ENCODE results near the gene ALDH2. TPM values are rescaled to one million over a fixed set of nuclear protein-coding genes. Genes with fewer than 3 reads are reported as not detected.
A peak's percentile ranks its signal among the peaks of the same experiment; 100 is the strongest.

Gene ALDH2
- total RNA-seq, 2 donors from 2014 or later = 76.6 to 91.4 TPM

DNA sequence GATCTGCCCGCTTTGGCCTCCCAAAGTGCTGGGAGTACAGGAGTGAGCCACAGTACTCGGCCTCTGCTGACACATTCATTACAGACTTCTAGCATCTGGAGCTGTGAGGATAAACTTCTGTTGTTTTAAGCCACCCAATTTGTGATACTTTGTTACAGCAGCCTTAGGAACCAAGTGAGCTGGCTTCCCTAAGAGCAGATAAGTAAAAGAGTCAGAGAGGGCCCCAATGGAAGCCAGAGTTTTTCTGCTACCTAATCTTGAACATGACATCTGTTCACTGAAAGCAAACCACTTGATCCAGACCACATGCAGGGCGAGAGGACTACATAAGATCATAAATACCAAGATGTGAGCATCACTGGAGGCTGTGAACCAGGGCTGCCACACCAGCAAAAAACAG is 71.6 kb downstream of the ALDH2 start:
- H3K36me3 Mint-ChIP-seq (ENCODE audit: low read depth) = peaks cover 14% of the 10 kb centered on the region
- Histone ChIP-seq H3K27me3 (ENCODE audit: control insufficient read depth, insufficient read depth, low read length, poor library complexity, severe bottlenecking) (no peaks in the 10 kb centered on the region), H3K9me3 (ENCODE audit: control insufficient read depth, low read length) (peaks cover 6% of the 10 kb centered on the region), H3K27ac (ENCODE audit: low read depth, low read length) (no peak overlapping the region), H3K36me3 (ENCODE audit: control insufficient read depth, insufficient read depth, low read length) (peaks cover 12% of the 10 kb centered on the region), H3K4me3 (ENCODE audit: low read length) (no peak overlapping the region), H3K9ac (ENCODE audit: extremely low read depth, low read length, poor library complexity, severe bottlenecking) (no peak overlapping the region), H3K4me1 (ENCODE audit: control insufficient read depth, insufficient read depth, low read length) (no peaks in the 10 kb centered on the region)
- H3K4me3 Mint-ChIP-seq = no peak overlapping the region
- H3K9me3 Mint-ChIP-seq = peaks cover 28% of the 10 kb centered on the region
- H3K27me3 Mint-ChIP-seq (ENCODE audit: insufficient read depth) = no peaks in the 10 kb centered on the region
- H3K27ac Mint-ChIP-seq = no peak overlapping the region
- DNase-seq = no peak
- 88 to 94% methylated on average over 3 of the region's 3 CpGs for WGBS, 2 experiments (ENCODE audit: insufficient coverage in 1 of 2, insufficient read length in 1 of 2)
- TF ChIP-seq, protein P1, sequence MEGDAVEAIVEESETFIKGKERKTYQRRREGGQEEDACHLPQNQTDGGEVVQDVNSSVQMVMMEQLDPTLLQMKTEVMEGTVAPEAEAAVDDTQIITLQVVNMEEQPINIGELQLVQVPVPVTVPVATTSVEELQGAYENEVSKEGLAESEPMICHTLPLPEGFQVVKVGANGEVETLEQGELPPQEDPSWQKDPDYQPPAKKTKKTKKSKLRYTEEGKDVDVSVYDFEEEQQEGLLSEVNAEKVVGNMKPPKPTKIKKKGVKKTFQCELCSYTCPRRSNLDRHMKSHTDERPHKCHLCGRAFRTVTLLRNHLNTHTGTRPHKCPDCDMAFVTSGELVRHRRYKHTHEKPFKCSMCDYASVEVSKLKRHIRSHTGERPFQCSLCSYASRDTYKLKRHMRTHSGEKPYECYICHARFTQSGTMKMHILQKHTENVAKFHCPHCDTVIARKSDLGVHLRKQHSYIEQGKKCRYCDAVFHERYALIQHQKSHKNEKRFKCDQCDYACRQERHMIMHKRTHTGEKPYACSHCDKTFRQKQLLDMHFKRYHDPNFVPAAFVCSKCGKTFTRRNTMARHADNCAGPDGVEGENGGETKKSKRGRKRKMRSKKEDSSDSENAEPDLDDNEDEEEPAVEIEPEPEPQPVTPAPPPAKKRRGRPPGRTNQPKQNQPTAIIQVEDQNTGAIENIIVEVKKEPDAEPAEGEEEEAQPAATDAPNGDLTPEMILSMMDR (conservative IDR thresholded peaks at IDR 0.05) = no peak
- peaks cover 16% of the 10 kb centered on the region for H3K4me1 Mint-ChIP-seq

DNA sequence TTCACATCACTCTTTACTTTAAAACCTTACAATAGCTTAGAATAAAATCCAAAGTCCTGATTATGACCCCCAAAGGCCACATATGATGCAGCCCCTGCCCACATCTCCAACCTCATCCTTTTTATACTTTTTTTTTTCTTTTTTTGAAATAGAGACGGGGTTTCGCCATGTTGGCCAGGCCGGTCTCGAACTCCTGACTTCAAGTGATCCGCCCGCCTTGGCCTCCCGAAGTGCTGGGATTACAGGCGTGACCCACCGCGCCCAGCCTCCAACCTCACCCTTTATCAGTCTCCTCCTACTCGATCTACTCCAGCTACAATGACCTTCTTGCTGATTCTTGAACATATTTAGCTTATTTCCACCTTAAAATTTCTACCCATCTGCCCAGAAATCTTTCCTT is 74.1 kb downstream of the ALDH2 start:
- 52 to 54% methylated on average over 3 to 11 of the region's 11 CpGs for WGBS, 2 experiments (ENCODE audit: insufficient coverage in 1 of 2, insufficient read length in 1 of 2)
- H3K9me3 Mint-ChIP-seq = peaks cover 12% of the 10 kb centered on the region
- Histone ChIP-seq H3K9ac (ENCODE audit: extremely low read depth, low read length, poor library complexity, severe bottlenecking) (peak overlapping the region; percentile 95), H3K36me3 (ENCODE audit: control insufficient read depth, insufficient read depth, low read length) (peaks cover 30% of the 10 kb centered on the region), H3K27ac (ENCODE audit: low read depth, low read length) (no peak overlapping the region), H3K4me3 (ENCODE audit: low read length) (peak overlapping the region; percentile 93), H3K9me3 (ENCODE audit: control insufficient read depth, low read length) (peaks cover 6% of the 10 kb centered on the region), H3K4me1 (ENCODE audit: control insufficient read depth, insufficient read depth, low read length) (no peaks in the 10 kb centered on the region), H3K27me3 (ENCODE audit: control insufficient read depth, insufficient read depth, low read length, poor library complexity, severe bottlenecking) (no peaks in the 10 kb centered on the region)
- TF ChIP-seq, protein P1 (conservative IDR thresholded peaks at IDR 0.05) = no peak
- peak overlapping the region; percentile 96 for H3K4me3 Mint-ChIP-seq
- DNase-seq = no peak
- H3K27me3 Mint-ChIP-seq (ENCODE audit: insufficient read depth) = no peaks in the 10 kb centered on the region
- H3K4me1 Mint-ChIP-seq = peaks cover 18% of the 10 kb centered on the region
- peak overlapping the region; percentile 99 for H3K27ac Mint-ChIP-seq
- H3K36me3 Mint-ChIP-seq (ENCODE audit: low read depth) = peaks cover 25% of the 10 kb centered on the region

DNA sequence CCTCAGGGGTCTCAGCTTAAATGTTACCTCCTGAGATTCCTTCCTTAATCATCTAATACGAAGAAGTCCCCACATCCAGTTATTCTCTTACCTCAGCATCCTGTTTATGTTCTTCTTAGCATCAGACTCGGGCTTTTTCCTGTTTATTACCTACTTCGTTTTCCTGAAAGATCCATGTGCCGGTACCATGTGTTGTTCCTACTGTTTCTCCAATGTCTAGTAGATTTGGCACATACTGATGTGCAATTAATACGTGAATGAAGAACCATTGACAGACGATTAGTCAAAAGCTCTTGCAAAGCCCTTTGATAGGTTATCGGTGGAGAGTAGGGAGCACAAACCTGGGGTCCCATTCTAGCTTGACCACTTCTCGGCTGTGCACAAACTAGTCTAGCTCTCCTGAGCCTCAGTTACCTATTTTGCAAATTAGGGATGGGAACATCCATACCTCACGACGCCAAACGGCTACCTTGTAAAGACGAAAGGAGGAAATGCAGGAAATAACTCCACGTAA is 74.6 kb downstream of the ALDH2 start:
- TF ChIP-seq, protein P1 (conservative IDR thresholded peaks at IDR 0.05) = no peak
- Mint-ChIP-seq H3K27me3 (ENCODE audit: insufficient read depth) (no peaks in the 10 kb centered on the region), H3K27ac (peak overlapping the region; percentile 99), H3K36me3 (ENCODE audit: low read depth) (peaks cover 28% of the 10 kb centered on the region), H3K9me3 (peaks cover 7% of the 10 kb centered on the region), H3K4me1 (peaks cover 18% of the 10 kb centered on the region), H3K4me3 (peak overlapping the region; percentile 96)
- peak overlapping the region; percentile 93 for H3K4me3 ChIP-seq (ENCODE audit: low read length)
- H3K36me3 ChIP-seq (ENCODE audit: control insufficient read depth, insufficient read depth, low read length) = peaks cover 35% of the 10 kb centered on the region
- no peaks in the 10 kb centered on the region for H3K27me3 ChIP-seq (ENCODE audit: control insufficient read depth, insufficient read depth, low read length, poor library complexity, severe bottlenecking)
- 2% methylated on average over 6 to 13 of the region's 13 CpGs for WGBS, 2 experiments (ENCODE audit: insufficient coverage in 1 of 2, insufficient read length in 1 of 2)
- H3K9me3 ChIP-seq (ENCODE audit: control insufficient read depth, low read length) = peaks cover 6% of the 10 kb centered on the region
- H3K9ac ChIP-seq (ENCODE audit: extremely low read depth, low read length, poor library complexity, severe bottlenecking) = peak overlapping the region; percentile 95
- no peaks in the 10 kb centered on the region for H3K4me1 ChIP-seq (ENCODE audit: control insufficient read depth, insufficient read depth, low read length)
- no peak for DNase-seq
- H3K27ac ChIP-seq (ENCODE audit: low read depth, low read length) = peak overlapping the region; percentile 97
